ENCODE results near the gene EHBP1L1. TPM values are rescaled to one million over a fixed set of nuclear protein-coding genes. Genes with fewer than 3 reads are reported as not detected.

Gene EHBP1L1
- polyA plus RNA-seq, 3 donors, result 29.6 to 507 (median 42.6) TPM

DNA sequence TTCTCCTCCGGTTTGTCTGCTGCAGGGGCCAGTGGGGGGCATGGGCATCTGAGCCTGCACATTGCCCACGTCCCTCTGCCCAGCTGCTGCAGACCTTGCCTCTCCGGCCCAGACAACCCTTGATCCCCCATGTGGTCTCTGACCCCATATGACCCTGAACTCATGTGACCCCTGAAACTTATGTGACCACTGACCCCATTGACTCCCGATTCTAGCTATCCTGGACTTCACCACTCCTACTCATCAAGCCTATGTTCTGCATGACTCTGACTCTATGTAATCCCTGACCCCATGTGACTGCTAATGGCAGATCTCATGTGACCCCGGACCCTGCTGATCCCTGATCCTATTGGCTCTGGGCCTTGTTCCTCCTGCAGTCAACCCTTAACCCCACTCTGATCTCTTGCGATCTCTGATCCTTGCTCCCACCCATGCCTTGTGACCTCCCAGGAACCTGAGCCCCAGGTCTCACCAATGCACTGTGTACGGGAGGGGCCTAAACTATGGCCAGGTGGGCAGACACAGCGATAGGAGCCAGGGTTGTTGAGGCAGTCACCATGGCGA, 23.4 kb upstream of the EHBP1L1 start:
- no peak overlapping the region for H3K27ac ChIP-seq (ENCODE audit: low read depth in 1 of 2, low read length in 2 of 2)
- intact Hi-C loops (cut with micrococcal nuclease), result no loop called here
- no peaks in the 10 kb centered on the region for H3K36me3 ChIP-seq (replicated peaks in 1 of 2; ENCODE audit: control insufficient read depth in 1 of 2, insufficient read depth in 2 of 2, low read length in 2 of 2)
- Mint-ChIP-seq H3K27ac (peak overlapping the region in 2 of 7 donors; percentile 7 to 37), H3K4me3 (no peak overlapping the region), H3K4me1 (peaks cover 56% of the 10 kb centered on the region), H3K9me3 (peaks cover 0 to 2% (median 0%) of the 10 kb centered on the region in 7 donors), H3K27me3 (ENCODE audit: low read depth in 3 of 3) (peaks cover 22 to 28% (median 22%) of the 10 kb centered on the region in 3 donors), H3K36me3 (peaks cover 0 to 9% of the 10 kb centered on the region in 2 donors)
- WGBS (ENCODE audit: insufficient coverage), result 79% methylated on average over 8 of the region's 9 CpGs
- H3K9ac ChIP-seq (ENCODE audit: insufficient read depth, low read length, poor library complexity, severe bottlenecking), result no peak overlapping the region
- no peak for DNase-seq
- no peak overlapping the region for H3K4me2 ChIP-seq (replicated peaks; ENCODE audit: extremely low read depth, low read length, poor library complexity, severe bottlenecking)
- no peaks in the 10 kb centered on the region for H4K20me1 ChIP-seq (ENCODE audit: insufficient read depth, low read length)
- no peak overlapping the region for H2AFZ ChIP-seq (ENCODE audit: insufficient read depth, low read depth, low read length, poor library complexity, severe bottlenecking)
- H3K4me1 ChIP-seq (ENCODE audit: control insufficient read depth in 1 of 2, insufficient read depth in 2 of 2, low read length in 2 of 2), result peaks cover 20 to 42% of the 10 kb centered on the region in 2 donors
- peaks cover 0 to 9% of the 10 kb centered on the region in 2 donors for H3K27me3 ChIP-seq (ENCODE audit: control insufficient read depth in 2 of 2, insufficient read depth in 2 of 2, low read length in 2 of 2)
- TF ChIP-seq, protein P1, sequence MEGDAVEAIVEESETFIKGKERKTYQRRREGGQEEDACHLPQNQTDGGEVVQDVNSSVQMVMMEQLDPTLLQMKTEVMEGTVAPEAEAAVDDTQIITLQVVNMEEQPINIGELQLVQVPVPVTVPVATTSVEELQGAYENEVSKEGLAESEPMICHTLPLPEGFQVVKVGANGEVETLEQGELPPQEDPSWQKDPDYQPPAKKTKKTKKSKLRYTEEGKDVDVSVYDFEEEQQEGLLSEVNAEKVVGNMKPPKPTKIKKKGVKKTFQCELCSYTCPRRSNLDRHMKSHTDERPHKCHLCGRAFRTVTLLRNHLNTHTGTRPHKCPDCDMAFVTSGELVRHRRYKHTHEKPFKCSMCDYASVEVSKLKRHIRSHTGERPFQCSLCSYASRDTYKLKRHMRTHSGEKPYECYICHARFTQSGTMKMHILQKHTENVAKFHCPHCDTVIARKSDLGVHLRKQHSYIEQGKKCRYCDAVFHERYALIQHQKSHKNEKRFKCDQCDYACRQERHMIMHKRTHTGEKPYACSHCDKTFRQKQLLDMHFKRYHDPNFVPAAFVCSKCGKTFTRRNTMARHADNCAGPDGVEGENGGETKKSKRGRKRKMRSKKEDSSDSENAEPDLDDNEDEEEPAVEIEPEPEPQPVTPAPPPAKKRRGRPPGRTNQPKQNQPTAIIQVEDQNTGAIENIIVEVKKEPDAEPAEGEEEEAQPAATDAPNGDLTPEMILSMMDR (IDR thresholded peaks at IDR 0.05), result peak; percentile 39
- no peak overlapping the region for H3K4me3 ChIP-seq (replicated peaks in 1 of 3; ENCODE audit: low read depth in 2 of 3, low read length in 3 of 3)
- no peaks in the 10 kb centered on the region for H3K79me2 ChIP-seq (ENCODE audit: insufficient read depth, low read length)
- no peaks in the 10 kb centered on the region for H3K9me3 ChIP-seq (replicated peaks in 1 of 2; ENCODE audit: control insufficient read depth in 1 of 2, insufficient read depth in 1 of 2, low read length in 2 of 2)

DNA sequence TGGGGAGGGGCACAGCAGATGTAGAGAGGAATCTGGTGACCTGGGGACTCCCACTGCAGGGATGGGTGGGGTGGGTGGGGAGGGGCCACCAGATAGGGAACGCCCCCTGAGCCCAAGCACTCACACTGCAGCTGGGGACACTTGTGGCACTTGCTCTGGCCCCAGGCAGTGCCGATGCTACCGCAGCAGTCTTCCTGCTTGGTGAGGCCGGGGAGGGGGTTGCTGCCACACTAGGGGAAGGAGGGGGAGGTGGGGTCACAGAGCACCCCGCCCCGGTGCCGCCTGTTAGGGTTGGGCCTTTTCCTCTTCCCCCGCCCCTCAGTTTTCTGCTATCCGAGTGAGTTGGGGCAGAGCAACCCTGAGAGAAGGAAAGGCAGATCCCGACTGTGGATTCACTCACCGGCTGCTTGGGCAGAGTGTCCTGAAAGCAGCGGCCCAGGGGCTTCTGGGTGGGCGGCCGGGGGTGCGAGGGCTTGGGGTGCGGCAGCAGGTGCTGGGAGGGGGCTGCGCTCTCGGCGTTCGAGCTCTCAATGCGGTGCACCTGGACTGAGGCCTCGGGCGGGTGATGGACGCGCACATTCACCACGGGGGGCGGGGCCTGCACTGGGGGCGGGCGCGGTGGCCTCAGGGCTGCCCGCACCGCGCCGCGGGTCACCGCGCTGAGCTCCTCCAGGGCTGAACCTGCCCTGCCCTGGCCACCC, 22.4 kb upstream of the EHBP1L1 start:
- peaks cover 0 to 10% of the 10 kb centered on the region in 2 donors for H3K27me3 ChIP-seq (ENCODE audit: control insufficient read depth in 2 of 2, insufficient read depth in 2 of 2, low read length in 2 of 2)
- Mint-ChIP-seq H3K27me3 (ENCODE audit: low read depth in 3 of 3) (peaks cover 22 to 26% (median 24%) of the 10 kb centered on the region in 3 donors), H3K27ac (no peak overlapping the region), H3K9me3 (peaks cover 0 to 2% (median 0%) of the 10 kb centered on the region in 7 donors), H3K4me1 (peaks cover 52% of the 10 kb centered on the region), H3K36me3 (peaks cover 0 to 9% of the 10 kb centered on the region in 2 donors), H3K4me3 (peak overlapping the region in 1 of 2 donors; percentile 52)
- 55% methylated on average over 31 of the region's 37 CpGs for WGBS (ENCODE audit: insufficient coverage)
- no peak overlapping the region for H3K27ac ChIP-seq (ENCODE audit: low read depth in 1 of 2, low read length in 2 of 2)
- no peaks in the 10 kb centered on the region for H3K36me3 ChIP-seq (replicated peaks in 1 of 2; ENCODE audit: control insufficient read depth in 1 of 2, insufficient read depth in 2 of 2, low read length in 2 of 2)
- no peaks in the 10 kb centered on the region for H3K79me2 ChIP-seq (ENCODE audit: insufficient read depth, low read length)
- intact Hi-C loops (cut with micrococcal nuclease), result no loop called here
- H3K9ac ChIP-seq (ENCODE audit: insufficient read depth, low read length, poor library complexity, severe bottlenecking), result no peak overlapping the region
- TF ChIP-seq, protein P1 (IDR thresholded peaks at IDR 0.05), result no peak
- no peak overlapping the region for H3K4me2 ChIP-seq (replicated peaks; ENCODE audit: extremely low read depth, low read length, poor library complexity, severe bottlenecking)
- no peak for DNase-seq
- peak overlapping the region in 1 of 3 experiments; percentile 23 for H3K4me3 ChIP-seq (replicated peaks in 1 of 3; ENCODE audit: low read depth in 2 of 3, low read length in 3 of 3)
- no peaks in the 10 kb centered on the region for H4K20me1 ChIP-seq (ENCODE audit: insufficient read depth, low read length)
- H3K9me3 ChIP-seq (replicated peaks in 1 of 2; ENCODE audit: control insufficient read depth in 1 of 2, insufficient read depth in 1 of 2, low read length in 2 of 2), result no peaks in the 10 kb centered on the region
- H2AFZ ChIP-seq (ENCODE audit: insufficient read depth, low read depth, low read length, poor library complexity, severe bottlenecking), result no peak overlapping the region
- H3K4me1 ChIP-seq (ENCODE audit: control insufficient read depth in 1 of 2, insufficient read depth in 2 of 2, low read length in 2 of 2), result peaks cover 20 to 51% of the 10 kb centered on the region in 2 donors
